HG02943 (cell line): ENCODE measurements around the gene KLRG1.
A peak's percentile ranks its signal among the peaks of the same experiment; 100 is the strongest.

Experiments used
- ATAC-seq: cut with Tn5 transposase; IDR thresholded peaks from one replicate; pipeline ENCODE4 v1.9.1; 2021; ENCODE audit warnings: mild to moderate bottlenecking, low read depth, moderate library complexity; ENCODE audit not compliant: unreplicated experiment

KLRG1 gene

GRCh38 chr12:8980137-8980536 lies 9.2 kb upstream of the KLRG1 start:
- no peak for ATAC-seq

GRCh38 chr12:8985213-8985754 lies 4.1 kb upstream of the KLRG1 start:
- no peak for ATAC-seq

- no peak for ATAC-seq
Measured at GRCh38 chr12:8987163-8987562, 2.2 kb upstream of the KLRG1 start.

- ATAC-seq = no peak
Measured at GRCh38 chr12:8987685-8988084, 1.7 kb upstream of the KLRG1 start.

GRCh38 chr12:8991371-8992345 lies 2.3 kb downstream of the KLRG1 start:
- no peak for ATAC-seq

GRCh38 chr12:8993827-8994226 lies 4.5 kb downstream of the KLRG1 start:
- ATAC-seq = no peak

GRCh38 chr12:8995021-8995775 lies 5.9 kb downstream of the KLRG1 start:
- no peak for ATAC-seq

- ATAC-seq = peak; percentile 76
Measured at GRCh38 chr12:8996682-8997405, 7.5 kb downstream of the KLRG1 start.

GRCh38 chr12:9001233-9001632 lies 11.9 kb downstream of the KLRG1 start:
- no peak for ATAC-seq

GRCh38 chr12:9002335-9002734 lies 13.0 kb downstream of the KLRG1 start:
- no peak for ATAC-seq

GRCh38 chr12:9022592-9022991 lies 33.2 kb downstream of the KLRG1 start:
- no peak for ATAC-seq

GRCh38 chr12:9024512-9024911 lies 35.2 kb downstream of the KLRG1 start:
- no peak for ATAC-seq

GRCh38 chr12:9027161-9028059 lies 38.1 kb downstream of the KLRG1 start:
- ATAC-seq = no peak

GRCh38 chr12:9030776-9031175 lies 41.4 kb downstream of the KLRG1 start:
- no peak for ATAC-seq

- ATAC-seq = no peak
Measured at GRCh38 chr12:9032202-9032964, 43.0 kb downstream of the KLRG1 start.

- no peak for ATAC-seq
Measured at GRCh38 chr12:9033265-9033887, 44.0 kb downstream of the KLRG1 start.

- ATAC-seq = no peak
Measured at GRCh38 chr12:9034095-9034494, 44.7 kb downstream of the KLRG1 start.

- no peak for ATAC-seq
Measured at GRCh38 chr12:9036227-9036626, 46.9 kb downstream of the KLRG1 start.
